NCI-H2171 treated with DMSO at 0.1 percent for 48 hours (cell line): Measurements from ENCODE around the gene D2HGDH.
"Not testable (repeated sequence)": the region's sequence is repeated elsewhere in the genome, so short reads cannot be mapped to it uniquely, and the experiment has no call there.

Source experiments
- DNase-seq: peaks from one replicate; lab custom pipeline; 2025; lab: John Stamatoyannopoulos, UW

Gene D2HGDH

GRCh38 chr2:241768850-241769249 is 34.4 kb downstream of the D2HGDH start:
- DNase-seq = no peak

GRCh38 chr2:241769819-241770184 is 35.4 kb downstream of the D2HGDH start:
- no peak for DNase-seq

DNA sequence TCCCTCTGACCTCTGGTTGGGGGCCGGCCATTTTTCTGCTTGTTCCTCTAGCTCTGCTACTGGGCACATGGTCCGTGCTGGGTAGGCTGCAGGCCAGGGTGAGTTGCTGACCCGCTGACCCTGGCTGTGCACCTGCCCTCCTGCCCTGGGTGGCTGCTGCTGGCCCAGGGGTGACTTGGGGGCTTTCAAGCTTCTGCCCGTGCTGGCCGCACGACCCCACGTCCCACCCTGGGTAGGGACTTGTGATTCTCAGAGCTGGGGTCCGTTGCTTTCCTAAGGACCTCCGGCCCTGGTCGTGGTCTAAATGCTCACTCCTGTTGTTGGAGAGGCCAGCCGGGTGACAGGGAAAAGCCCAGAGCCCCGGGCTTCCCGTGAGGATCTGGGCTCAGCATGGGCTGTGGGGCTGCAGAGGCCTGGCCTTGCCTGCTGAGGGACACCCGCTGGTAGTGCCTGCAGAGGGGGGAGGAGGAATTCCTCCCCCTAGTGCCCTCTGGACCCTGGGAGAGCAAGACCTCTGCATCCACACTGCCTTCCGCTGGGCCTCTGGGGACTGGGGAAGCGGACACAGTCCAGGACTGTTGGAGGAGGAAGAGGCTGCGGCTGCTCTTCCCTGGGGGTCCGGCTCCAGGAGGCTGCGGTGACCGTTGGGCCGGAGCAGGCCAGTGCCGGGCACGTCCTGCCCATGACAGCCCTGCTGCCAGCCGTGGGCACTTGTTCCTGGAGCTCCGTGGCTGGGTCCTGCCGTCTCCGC is 35.9 kb downstream of the D2HGDH start:
- no peak for DNase-seq

- DNase-seq = no peak
Measured at GRCh38 chr2:241770936-241771285, 36.5 kb downstream of the D2HGDH start.

- DNase-seq = no peak
Measured at GRCh38 chr2:241771286-241772062, 37.0 kb downstream of the D2HGDH start.

- no peak for DNase-seq
Measured at GRCh38 chr2:241772063-241772499, 37.7 kb downstream of the D2HGDH start.

DNA sequence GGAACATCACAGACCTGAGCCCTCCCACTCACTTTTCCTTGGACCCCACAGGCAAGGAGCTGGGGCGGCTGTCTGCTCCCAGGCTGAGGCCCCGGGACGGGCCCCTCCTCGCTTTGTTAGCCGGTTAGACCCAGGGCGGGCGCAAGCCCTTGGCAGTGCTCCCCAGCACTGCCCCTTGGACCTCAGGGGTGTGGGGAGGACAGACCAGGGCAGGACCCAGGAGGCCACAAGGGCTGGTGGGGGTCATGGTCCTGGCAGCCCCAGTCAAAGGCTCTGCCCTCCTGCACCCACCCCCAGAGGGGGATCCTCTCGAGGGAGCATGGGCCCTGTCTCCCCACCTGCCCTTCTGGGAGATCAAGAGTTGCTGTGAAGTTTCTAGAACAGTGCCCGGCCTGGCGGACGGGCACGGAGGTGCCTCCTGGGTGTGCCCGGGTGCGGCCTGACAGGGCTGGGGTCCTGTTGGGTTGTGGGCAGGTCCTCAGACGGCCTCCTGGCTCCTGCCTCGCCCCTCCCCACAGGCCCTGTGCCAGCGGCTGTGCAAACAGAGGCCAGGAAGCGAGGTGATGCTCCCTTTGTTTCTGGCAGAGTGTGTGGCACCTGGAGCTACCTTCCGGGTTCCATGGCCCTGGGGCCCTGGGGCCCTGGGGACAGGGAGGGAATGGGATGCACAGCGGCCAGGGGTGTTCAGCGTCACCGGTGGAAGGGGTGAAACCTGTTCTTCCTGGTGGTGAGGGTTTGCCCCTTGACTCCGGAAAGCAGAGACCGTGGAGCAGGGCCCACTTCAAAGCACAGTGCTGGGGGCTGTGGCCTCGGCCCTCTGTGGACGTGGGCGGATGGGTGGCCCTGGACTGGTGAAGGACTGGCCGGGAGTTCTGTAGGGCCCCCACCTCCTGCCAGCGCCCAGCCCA is 39.3 kb downstream of the D2HGDH start:
- DNase-seq = no peak

DNA sequence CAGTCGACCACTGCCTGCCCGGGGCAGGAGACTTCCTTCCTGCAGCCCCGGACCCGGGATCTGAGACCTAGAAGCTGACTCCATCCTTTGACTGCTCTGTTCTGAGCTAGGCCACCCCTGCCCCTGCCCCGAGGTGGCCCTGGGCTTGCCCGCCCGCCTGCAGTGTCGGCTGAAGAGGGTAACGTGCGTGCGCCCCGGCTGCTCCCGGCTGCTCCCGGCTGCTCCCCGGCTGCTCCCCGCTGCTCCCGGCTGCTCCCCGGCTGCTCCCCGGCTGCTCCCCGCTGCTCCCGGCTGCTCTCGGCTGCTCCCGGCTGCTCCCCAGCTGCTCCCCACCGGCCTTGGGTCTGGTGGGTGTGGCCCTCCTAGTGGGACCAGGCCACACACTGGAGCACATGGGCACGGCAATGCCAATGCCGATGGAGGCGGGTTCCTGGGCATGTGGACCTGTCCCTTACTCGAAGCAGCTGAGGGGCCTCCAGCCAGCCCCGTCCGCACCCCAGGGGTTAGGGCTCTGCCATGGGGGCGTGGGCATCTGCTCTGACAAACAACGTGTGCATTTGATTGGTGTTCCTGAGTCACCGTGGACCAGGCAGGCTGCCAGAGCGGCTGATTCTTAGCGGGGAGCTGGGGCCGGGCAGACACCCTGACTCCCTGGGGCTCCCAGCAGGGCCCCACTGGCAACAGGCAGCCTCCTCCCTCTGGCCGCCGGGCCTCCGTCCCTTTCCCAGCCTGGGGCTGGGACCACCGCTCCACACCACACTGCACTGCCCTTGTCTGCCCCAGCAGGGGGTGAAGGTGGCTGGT is 40.2 kb downstream of the D2HGDH start:
- DNase-seq = peak; percentile 57

DNA sequence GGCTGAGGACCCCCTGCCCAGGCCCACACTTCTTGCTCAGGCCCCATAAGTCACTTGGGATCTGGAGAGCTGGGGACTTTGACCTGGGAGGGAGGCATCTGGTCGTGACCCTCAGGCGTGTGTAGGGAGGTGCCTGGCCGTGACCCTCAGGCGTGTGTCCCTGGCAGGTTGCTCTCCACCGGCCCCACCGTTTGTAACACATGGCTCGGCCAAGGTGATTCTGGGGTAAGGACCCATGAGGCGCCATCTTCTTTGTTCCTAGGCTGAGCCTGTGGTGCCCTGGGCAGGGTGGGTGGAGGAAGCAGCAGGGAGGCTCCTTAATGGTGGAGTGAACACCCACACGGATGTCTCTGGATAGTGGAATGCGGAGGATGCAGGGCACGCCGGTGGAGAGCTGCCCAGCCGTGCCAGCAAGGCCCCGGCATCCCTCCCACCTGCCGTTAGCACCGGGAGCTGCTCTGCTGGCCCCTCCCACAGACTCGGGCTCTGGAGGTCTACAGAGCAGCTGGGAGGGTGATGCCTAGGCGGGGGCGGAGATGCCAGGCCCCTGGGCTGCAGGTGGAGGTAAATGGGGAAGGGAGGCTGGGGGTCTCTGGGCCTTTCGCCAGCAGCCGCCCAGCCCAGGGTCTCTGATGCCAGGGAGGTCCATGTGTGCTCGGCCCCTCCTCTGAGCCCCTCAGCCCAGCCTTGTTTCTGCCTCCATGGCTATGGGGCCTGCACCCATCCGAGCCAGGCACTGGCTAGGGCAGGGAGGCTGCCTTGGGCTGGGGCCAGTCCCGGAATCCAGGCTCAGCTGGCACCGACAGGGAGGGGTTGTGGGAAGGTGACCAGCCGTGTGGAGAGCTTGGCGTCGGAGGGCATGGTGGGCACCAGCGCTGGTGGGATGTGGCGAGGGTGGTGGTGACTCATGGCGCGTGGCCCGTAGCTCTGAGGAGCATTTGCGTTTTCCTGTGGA is 41.1 kb downstream of the D2HGDH start:
- no peak for DNase-seq

- DNase-seq = no peak
Measured at GRCh38 chr2:241776336-241777169, 42.1 kb downstream of the D2HGDH start, which contains the start of gene GAL3ST2. TSS of gene GAL3ST2 (plus strand) at chr2:241776822. CDS start at chr2:241776956, 134 bp downstream.

DNA sequence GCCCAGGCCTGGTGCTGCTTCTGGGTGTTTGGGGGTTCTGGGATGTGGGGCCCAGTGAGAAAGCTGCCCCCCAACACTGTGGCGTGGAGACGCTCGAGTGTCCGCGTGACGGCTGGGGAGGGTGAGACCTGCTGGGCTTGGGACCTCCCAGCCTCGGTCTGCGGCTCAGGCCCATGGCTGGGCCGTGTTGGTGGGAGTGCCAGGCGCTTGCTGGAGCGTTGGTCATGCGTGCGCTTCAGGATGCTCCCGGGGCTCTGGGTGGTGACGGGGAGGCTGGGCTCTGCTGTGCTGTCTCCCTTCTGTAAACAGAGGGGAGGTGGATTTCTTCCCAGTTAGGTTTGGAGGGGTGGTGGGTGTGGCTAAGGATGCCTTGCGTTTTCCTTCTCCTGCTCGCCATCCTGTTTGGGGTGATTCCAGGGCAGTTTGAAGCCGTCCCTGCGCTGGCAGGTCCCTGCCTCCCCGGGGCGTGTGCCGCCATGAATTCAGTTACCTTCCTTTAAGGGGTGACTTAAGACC is 42.8 kb downstream of the D2HGDH start:
- DNase-seq = no peak

GRCh38 chr2:241777686-241778627 is 43.5 kb downstream of the D2HGDH start:
- no peak for DNase-seq

- no peak for DNase-seq
Measured at GRCh38 chr2:241780939-241781569, 46.6 kb downstream of the D2HGDH start.

DNA sequence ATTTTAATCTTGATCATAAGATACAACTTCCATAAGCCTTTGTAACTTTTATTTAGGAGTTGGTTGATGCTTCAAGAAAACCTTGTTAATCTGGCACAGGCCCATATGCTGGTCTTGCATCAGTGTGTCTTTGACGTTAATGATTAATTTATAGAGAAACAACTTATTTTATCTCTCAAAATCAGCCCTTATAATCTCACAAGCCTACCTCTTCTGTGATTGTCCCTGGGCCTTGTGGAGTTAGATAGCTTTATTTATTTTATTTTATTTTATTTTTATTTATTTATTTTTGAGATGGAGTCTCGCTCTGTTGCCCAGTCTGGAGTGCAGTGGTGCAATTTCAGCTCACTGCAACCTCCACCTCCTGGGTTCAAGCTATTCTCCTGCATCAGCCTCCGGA is 47.6 kb downstream of the D2HGDH start:
- not testable (repeated sequence) for DNase-seq

DNA sequence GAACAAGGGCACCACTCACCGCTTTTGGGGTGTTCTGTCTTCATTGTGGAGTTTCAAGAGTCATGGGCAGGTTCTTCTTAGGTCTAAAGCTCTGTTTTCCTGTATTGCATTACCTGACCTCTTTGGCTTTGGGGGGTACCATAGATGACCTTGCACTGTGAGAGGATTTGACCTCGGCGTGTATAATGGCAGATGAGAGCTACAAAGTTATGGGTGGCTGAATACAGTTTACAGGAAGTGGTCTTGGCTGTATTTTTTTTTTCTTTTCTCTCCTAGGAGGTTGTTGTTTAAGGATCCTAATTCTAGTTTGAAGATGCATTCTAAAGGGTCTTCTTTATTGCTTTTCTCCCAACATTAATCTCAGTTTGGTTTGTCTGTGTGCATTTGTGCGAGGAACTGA is 53.7 kb downstream of the D2HGDH start:
- DNase-seq = no peak

GRCh38 chr2:241788572-241788971 is 54.1 kb downstream of the D2HGDH start:
- no peak for DNase-seq

DNA sequence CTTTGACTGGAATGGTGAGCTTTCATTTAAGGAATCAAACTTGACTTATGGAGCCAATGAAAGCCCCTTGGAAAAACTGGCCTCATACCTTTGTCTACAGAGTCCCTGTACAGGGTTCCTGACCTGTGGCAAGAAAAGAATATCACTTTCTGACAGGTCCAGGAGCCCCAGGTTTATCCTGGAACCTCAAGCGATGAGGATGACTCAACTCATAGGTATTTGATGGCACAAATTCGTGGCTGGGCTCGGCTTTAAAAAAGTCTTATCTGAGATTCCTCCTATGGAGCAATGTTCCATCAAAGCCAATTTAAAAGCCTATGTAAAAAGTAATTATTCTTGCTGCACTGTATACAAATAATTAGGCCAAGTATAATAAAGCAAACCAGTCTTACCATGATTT is 57.0 kb downstream of the D2HGDH start:
- DNase-seq = not testable (repeated sequence)

GRCh38 chr2:241793385-241793784 is 59.0 kb downstream of the D2HGDH start:
- DNase-seq = no peak
